GM12892 (cell line): Measurements from ENCODE around the gene BROX.

Experiments
- POLR2A ChIP-seq: IDR thresholded peaks from 2 replicates; pipeline ENCODE4 v1.6.1; 2011; ENCODE audit warnings: low read depth, low read length, control low read depth
- POLR2AphosphoS5 ChIP-seq: IDR thresholded peaks from 2 replicates; pipeline ENCODE4 v1.6.1; 2011; ENCODE audit warnings: low read depth, low read length, control low read depth
- TAF1 ChIP-seq: IDR thresholded peaks from 2 replicates; pipeline ENCODE4 v1.6.1; 2011; ENCODE audit warnings: low read depth, mild to moderate bottlenecking, control low read depth, low read length, borderline replicate concordance

DNA sequence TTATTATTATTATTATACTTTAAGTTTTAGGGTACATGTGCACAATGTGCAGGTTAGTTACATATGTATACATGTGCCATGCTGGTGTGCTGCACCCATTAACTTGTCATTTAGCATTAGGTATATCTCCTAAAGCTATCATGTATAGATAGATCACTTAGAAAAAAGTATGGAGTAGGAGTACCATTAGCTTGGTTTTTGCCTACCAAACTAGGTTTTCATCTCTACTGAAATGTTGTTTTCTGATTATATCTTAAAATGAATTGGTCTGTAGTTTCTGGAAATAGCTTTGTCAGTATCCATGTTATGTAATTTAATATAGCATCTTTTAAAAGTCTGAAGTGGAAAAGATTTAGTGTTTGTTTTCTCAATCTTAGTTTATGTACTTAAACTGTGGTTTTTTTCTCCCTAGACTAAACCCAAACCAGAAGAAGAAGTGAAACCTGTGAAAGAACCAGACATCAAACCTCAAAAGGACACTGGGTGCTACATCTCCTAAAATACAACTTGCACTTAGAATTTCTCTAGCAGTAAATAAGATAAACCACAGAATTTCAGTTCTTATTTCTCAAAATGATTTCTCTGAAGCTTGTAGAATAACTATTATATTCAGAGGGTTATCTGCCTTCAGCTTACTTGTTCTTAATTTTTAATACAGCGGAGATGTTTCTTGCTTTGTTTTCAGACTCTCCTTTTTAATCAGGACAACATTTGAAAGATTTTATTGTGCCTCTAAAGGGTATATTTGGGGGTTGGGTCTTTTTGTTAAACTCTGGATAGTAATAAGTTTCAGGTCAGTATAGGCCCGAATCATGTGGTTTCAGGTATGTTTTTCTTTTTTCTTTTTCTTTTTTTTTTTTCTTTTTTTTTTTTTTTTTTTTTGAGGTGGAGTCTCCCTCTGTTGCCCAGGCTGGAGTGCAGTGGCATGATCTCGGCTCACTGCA is 20.1 kb downstream of the BROX start:
- no peak for TF ChIP-seq POLR2A
- no peak for TF ChIP-seq POLR2AphosphoS5
- TF ChIP-seq TAF1, result no peak
